ENCODE data around the gene TP53TG5. TPM values are rescaled to one million over a fixed set of nuclear protein-coding genes. Genes with fewer than 3 reads are reported as not detected.

The TP53TG5 gene
- total RNA-seq, 1 experiment from 2014 or later: not detected

DNA sequence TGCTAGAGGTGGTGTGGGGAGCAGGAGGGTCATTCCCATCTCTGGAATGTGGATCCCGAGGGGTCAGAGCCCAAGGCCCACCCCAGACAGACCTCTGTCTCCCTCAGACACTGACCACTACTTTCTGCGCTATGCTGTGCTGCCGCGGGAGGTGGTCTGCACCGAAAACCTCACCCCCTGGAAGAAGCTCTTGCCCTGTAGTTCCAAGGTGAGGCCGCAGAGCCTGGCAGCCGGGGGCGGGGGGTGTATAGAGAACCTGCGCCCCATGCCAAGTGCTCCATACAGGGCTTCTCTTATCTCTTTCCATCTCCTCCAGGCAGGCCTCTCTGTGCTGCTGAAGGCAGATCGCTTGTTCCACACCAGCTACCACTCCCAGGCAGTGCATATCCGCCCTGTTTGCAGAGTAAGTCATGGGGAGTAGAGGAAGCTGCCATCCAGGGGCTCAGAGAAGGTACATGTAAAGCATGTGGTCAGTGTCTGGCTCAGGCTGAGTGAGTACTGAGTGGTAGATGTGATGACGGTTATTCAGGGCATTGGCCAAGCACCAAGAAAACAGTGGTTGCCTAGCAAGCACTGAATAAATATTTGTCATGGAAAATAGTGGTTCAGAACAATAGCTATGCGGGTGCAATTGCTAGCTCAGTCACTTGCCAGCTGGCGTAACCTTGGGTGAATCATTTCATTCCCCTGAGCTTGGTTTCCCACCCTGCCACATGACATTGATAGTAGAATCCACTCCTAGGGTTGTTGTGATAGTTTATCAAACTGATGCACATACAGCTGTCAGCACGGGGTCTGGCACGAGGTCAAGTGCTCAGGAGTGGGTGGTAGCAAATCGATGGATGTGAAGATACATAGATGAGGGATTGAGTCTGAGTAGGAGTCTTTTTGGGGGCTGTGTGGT is 41.3 kb upstream of the TP53TG5 start:
- BruUV-seq (replicated peaks): no TSS peak
- Histone ChIP-seq H3K27me3 (ENCODE audit: control insufficient read depth, insufficient read depth, low read length) (no peaks in the 10 kb centered on the region), H3K36me3 (ENCODE audit: control insufficient read depth, insufficient read depth, low read length) (peaks cover 12% of the 10 kb centered on the region), H3K27ac (ENCODE audit: low read length) (peak overlapping the region; percentile 40; the same call in 1 of the 2 replicates), H3K4me3 (ENCODE audit: low read depth in 2 of 2, low read length in 2 of 2) (no peak overlapping the region; a peak in 1 of 4 replicates), H3K9me3 (ENCODE audit: control insufficient read depth, insufficient read depth, low read depth, low read length) (no peaks in the 10 kb centered on the region), H3K4me1 (ENCODE audit: control insufficient read depth, insufficient read depth, low read length) (peaks cover 35% of the 10 kb centered on the region)
- in situ Hi-C loops (cut with HindIII; ENCODE audit: low pct_unique_long_range_greater_than_20kb, low sequenced_read_pairs): no loop called here
- ChIA-PET POLR2A (interaction anchor here (0.5 kb wide), 1 partner anchor 70 kb away, joined by 3 read pairs; no protein-coding TSS in a partner anchor), CTCF (interaction anchor here (0.6 to 1.4 kb wide), 2 partner anchors 17 to 27 kb away, joined by 3 to 4 read pairs; no protein-coding TSS in a partner anchor)
- intact Hi-C loops (cut with micrococcal nuclease; ENCODE audit: unreplicated experiment): no loop called here
- TF ChIP-seq POLR2AphosphoS5 (IDR thresholded peaks at IDR 0.05; ENCODE audit: low read depth, low read length): no peak; the same call in 1 of the 2 replicates
- TF ChIP-seq, protein P1, sequence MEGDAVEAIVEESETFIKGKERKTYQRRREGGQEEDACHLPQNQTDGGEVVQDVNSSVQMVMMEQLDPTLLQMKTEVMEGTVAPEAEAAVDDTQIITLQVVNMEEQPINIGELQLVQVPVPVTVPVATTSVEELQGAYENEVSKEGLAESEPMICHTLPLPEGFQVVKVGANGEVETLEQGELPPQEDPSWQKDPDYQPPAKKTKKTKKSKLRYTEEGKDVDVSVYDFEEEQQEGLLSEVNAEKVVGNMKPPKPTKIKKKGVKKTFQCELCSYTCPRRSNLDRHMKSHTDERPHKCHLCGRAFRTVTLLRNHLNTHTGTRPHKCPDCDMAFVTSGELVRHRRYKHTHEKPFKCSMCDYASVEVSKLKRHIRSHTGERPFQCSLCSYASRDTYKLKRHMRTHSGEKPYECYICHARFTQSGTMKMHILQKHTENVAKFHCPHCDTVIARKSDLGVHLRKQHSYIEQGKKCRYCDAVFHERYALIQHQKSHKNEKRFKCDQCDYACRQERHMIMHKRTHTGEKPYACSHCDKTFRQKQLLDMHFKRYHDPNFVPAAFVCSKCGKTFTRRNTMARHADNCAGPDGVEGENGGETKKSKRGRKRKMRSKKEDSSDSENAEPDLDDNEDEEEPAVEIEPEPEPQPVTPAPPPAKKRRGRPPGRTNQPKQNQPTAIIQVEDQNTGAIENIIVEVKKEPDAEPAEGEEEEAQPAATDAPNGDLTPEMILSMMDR (IDR thresholded peaks at IDR 0.05): no peak
- TF ChIP-seq SIN3A (IDR thresholded peaks at IDR 0.05; ENCODE audit: borderline replicate concordance, insufficient read depth, low read depth, low read length): no peak
- TF ChIP-seq, protein P2, sequence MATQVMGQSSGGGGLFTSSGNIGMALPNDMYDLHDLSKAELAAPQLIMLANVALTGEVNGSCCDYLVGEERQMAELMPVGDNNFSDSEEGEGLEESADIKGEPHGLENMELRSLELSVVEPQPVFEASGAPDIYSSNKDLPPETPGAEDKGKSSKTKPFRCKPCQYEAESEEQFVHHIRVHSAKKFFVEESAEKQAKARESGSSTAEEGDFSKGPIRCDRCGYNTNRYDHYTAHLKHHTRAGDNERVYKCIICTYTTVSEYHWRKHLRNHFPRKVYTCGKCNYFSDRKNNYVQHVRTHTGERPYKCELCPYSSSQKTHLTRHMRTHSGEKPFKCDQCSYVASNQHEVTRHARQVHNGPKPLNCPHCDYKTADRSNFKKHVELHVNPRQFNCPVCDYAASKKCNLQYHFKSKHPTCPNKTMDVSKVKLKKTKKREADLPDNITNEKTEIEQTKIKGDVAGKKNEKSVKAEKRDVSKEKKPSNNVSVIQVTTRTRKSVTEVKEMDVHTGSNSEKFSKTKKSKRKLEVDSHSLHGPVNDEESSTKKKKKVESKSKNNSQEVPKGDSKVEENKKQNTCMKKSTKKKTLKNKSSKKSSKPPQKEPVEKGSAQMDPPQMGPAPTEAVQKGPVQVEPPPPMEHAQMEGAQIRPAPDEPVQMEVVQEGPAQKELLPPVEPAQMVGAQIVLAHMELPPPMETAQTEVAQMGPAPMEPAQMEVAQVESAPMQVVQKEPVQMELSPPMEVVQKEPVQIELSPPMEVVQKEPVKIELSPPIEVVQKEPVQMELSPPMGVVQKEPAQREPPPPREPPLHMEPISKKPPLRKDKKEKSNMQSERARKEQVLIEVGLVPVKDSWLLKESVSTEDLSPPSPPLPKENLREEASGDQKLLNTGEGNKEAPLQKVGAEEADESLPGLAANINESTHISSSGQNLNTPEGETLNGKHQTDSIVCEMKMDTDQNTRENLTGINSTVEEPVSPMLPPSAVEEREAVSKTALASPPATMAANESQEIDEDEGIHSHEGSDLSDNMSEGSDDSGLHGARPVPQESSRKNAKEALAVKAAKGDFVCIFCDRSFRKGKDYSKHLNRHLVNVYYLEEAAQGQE (IDR thresholded peaks at IDR 0.05; ENCODE audit: insufficient read depth in 1 of 2, low read depth in 2 of 2, low read length in 1 of 2): no peak
- no peak for TF ChIP-seq TCF7L2 (IDR thresholded peaks at IDR 0.05; ENCODE audit: low read depth, low read length)
- peak; percentile 80 for ATAC-seq
- peak; percentile 97 for DNase-seq (ENCODE audit: low read depth, low spot score)

DNA sequence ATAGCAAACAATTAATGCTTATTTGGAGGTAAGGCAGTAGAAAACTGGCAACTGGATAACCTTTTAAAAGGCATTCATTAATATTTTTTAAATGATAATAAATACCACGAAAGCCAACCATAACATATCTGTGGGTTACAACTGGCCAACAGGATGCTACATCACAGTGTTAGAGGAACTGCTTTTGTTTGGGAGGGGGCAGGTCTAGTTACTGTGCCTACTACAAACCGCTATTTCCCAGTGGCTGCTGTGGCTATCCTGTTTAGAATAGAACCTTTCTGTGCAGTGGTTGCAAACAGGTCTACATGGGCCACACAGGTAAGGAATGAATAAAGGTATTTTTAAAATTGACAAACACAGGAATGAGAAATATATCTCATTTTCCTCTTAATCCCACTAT is 38.8 kb upstream of the TP53TG5 start:
- Histone ChIP-seq H3K4me1 (ENCODE audit: control insufficient read depth, insufficient read depth, low read length) (peaks cover 35% of the 10 kb centered on the region), H3K27ac (ENCODE audit: low read length) (peak overlapping the region; percentile 81), H3K4me3 (ENCODE audit: low read depth in 2 of 2, low read length in 2 of 2) (peak overlapping the region; percentile 96 to 98), H3K27me3 (ENCODE audit: control insufficient read depth, insufficient read depth, low read length) (no peaks in the 10 kb centered on the region), H3K9me3 (ENCODE audit: control insufficient read depth, insufficient read depth, low read depth, low read length) (no peaks in the 10 kb centered on the region), H3K36me3 (ENCODE audit: control insufficient read depth, insufficient read depth, low read length) (peaks cover 5% of the 10 kb centered on the region)
- in situ Hi-C loops (cut with HindIII; ENCODE audit: low pct_unique_long_range_greater_than_20kb, low sequenced_read_pairs) (no loop called here), intact Hi-C loops (cut with micrococcal nuclease; ENCODE audit: unreplicated experiment) (no loop called here)
- ATAC-seq: no peak
- DNase-seq (ENCODE audit: low read depth, low spot score): no peak
- TF ChIP-seq TCF7L2 (IDR thresholded peaks at IDR 0.05; ENCODE audit: low read depth, low read length): no peak
- TF ChIP-seq, protein P1 (IDR thresholded peaks at IDR 0.05): no peak
- TF ChIP-seq, protein P2 (IDR thresholded peaks at IDR 0.05; ENCODE audit: insufficient read depth in 1 of 2, low read depth in 2 of 2, low read length in 1 of 2): no peak
- no peak for TF ChIP-seq SIN3A (IDR thresholded peaks at IDR 0.05; ENCODE audit: borderline replicate concordance, insufficient read depth, low read depth, low read length)
- TSS peak; percentile 75 for BruUV-seq (replicated peaks)
- ChIA-PET POLR2A (no interaction called here), CTCF (no interaction called here)

All from Panc1 (cell line).